HL-60 (cell line): ENCODE data around the gene PNMA8B.

Experiments used
- POLR2AphosphoS5 ChIP-seq: IDR thresholded peaks from 2 replicates; pipeline ENCODE4 v1.6.1; 2012; ENCODE audit warnings: low read depth
- SPI1 ChIP-seq: IDR thresholded peaks from 2 replicates; pipeline ENCODE4 v1.6.1; 2012; ENCODE audit warnings: low read depth, mild to moderate bottlenecking, borderline replicate concordance
- TF ChIP-seq, protein P1 (sequence below): IDR thresholded peaks from one replicate; pipeline ENCODE4 v1.5.1; 2011; ENCODE audit warnings: low read length, control low read depth, inconsistent platforms; ENCODE audit not compliant: insufficient read depth

DNA sequence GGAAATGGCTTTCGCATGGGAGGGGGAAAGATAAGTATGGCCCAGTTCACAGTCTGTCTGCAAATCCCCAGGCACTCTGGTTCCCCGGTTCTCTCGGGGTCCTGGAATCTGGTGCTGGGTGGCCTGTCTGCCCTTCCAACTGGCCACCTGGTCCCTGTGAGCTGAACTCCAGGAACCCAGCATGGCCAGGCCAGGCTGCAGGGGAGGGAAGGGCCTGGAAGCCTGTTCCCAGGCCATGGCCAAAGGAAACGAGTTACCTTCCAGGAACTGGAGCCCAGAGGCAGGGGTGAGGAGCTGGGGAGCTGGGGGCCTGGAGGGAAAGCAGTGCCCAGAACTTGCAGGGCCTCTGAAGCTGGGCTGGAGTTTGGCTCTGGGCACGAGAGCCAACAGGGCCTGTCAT is 47.8 kb downstream of the PNMA8B start:
- TF ChIP-seq SPI1: no peak
- no peak for TF ChIP-seq POLR2AphosphoS5
- TF ChIP-seq, protein P1, sequence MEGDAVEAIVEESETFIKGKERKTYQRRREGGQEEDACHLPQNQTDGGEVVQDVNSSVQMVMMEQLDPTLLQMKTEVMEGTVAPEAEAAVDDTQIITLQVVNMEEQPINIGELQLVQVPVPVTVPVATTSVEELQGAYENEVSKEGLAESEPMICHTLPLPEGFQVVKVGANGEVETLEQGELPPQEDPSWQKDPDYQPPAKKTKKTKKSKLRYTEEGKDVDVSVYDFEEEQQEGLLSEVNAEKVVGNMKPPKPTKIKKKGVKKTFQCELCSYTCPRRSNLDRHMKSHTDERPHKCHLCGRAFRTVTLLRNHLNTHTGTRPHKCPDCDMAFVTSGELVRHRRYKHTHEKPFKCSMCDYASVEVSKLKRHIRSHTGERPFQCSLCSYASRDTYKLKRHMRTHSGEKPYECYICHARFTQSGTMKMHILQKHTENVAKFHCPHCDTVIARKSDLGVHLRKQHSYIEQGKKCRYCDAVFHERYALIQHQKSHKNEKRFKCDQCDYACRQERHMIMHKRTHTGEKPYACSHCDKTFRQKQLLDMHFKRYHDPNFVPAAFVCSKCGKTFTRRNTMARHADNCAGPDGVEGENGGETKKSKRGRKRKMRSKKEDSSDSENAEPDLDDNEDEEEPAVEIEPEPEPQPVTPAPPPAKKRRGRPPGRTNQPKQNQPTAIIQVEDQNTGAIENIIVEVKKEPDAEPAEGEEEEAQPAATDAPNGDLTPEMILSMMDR: no peak
